Measurements from ENCODE around the gene PROKR1. TPM values are rescaled to one million over a fixed set of nuclear protein-coding genes. Genes with fewer than 3 reads are reported as not detected.
"Not testable (repeated sequence)": the region's sequence is repeated elsewhere in the genome, so short reads cannot be mapped to it uniquely, and the experiment has no call there.

PROKR1 gene
- total and polyA plus RNA-seq, 7 donors: 0.20 to 1.1 (median 0.67) TPM; not detected in 3

DNA sequence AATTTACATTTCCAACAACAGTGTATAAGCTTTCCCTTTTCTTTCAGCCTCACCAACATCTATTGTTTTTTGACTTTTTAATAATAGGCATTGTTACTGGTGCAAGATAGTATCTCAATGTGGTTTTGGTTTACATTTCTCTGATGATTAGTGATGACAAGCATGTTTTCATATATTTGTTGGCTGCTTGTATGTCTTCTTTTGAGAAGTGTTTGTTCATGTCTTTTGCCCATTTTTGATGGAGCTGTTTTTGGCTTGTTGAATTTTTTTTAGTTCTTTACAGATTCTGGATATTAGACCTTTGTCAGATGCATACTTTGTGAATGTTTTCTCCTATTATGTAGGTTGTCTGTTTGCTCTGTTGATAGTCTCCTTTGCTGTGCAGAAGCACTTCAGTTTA is 32.1 kb downstream of the PROKR1 start:
- Histone ChIP-seq H3K27me3 (peaks cover 0 to 6% (median 0%) of the 10 kb centered on the region in 3 donors), H3K4me1 (no peaks in the 10 kb centered on the region), H3K36me3 (no peaks in the 10 kb centered on the region), H3K27ac (no peak overlapping the region), H3K4me3 (no peak overlapping the region), H3K9me3 (no peaks in the 10 kb centered on the region)
- no peak for DNase-seq
- intact Hi-C loops (cut with DNase I): no loop called here
- TF ChIP-seq, protein P1, sequence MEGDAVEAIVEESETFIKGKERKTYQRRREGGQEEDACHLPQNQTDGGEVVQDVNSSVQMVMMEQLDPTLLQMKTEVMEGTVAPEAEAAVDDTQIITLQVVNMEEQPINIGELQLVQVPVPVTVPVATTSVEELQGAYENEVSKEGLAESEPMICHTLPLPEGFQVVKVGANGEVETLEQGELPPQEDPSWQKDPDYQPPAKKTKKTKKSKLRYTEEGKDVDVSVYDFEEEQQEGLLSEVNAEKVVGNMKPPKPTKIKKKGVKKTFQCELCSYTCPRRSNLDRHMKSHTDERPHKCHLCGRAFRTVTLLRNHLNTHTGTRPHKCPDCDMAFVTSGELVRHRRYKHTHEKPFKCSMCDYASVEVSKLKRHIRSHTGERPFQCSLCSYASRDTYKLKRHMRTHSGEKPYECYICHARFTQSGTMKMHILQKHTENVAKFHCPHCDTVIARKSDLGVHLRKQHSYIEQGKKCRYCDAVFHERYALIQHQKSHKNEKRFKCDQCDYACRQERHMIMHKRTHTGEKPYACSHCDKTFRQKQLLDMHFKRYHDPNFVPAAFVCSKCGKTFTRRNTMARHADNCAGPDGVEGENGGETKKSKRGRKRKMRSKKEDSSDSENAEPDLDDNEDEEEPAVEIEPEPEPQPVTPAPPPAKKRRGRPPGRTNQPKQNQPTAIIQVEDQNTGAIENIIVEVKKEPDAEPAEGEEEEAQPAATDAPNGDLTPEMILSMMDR (IDR thresholded peaks at IDR 0.05): no peak

DNA sequence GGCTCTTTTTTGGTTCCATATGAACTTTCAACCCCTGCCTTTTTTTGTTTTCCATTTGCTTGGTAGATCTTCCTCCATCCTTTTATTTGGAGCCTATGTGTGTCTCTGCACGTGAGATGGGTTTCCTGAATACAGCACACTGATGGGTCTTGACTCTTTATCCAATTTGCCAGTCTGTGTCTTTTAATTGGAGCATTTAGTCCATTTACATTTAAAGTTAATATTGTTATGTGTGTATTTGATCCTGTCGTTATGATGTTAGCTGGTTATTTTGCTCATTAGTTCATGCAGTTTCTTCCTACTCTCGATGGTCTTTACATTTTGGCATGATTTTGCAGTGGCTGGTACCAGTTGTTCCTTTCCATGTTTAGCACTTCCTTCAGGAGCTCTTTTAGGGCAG is 34.5 kb downstream of the PROKR1 start:
- intact Hi-C loops (cut with DNase I); H3K9me3 ChIP-seq; H3K27ac ChIP-seq; H3K27me3 ChIP-seq; H3K4me1 ChIP-seq; H3K4me3 ChIP-seq; DNase-seq; H3K36me3 ChIP-seq: not testable (repeated sequence)
- 93 to 95% methylated on average over 3 of the region's 3 CpGs for WGBS, 2 donors

DNA sequence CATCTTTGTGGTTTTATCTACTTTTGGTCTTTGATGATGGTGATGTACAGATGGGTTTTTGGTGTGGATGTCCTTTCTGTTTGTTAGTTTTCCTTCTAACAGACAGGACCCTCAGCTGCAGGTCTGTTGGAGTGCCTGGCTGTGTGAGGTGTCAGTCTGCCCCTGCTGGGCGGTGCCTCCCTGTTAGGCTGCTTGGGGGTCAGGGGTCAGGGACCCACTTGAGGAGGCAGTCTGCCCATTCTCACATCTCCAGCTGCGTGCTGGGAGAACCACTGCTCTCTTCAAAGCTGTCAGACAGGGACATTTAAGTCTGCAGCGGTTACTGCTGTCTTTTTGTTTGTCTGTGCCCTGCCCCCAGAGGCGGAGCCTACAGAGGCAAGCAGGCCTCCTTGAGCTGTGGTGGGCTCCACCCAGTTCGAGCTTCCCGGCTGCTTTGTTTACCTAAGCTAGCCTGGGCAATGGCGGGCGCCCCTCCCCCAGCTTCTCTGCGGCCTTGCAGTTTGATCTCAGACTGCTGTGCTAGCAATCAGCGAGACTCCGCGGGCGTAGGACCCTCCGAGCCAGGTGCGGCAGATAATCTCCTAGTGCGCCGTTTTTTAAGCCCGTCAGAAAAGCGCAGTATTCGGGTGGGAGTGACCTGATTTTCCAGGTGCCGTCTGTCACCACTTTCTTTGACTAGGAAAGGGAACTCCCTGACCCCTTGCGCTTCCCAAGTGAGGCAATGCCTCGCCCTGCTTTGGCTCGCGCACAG is 36.0 kb downstream of the PROKR1 start:
- H3K36me3 ChIP-seq; intact Hi-C loops (cut with DNase I); H3K4me3 ChIP-seq; H3K4me1 ChIP-seq; H3K27me3 ChIP-seq; DNase-seq; H3K27ac ChIP-seq; H3K9me3 ChIP-seq: not testable (repeated sequence)
- 16 to 51% methylated on average over 25 of the region's 25 CpGs for WGBS, 2 donors

DNA sequence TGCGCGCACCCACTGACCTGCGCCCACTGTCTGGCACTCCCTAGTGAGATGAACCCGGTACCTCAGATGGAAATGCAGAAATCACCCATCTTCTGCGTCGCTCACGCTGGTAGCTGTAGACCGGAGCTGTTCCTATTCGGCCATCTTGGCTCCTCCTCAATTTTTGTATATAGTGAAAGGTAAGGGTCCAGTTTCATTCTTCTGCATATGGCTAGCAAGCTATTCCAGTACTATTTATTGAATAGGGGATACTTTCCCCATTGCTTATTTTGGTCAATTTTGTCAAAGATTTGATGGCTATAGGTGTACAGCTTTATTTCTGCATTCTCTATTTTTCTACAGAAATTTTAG is 36.5 kb downstream of the PROKR1 start:
- WGBS, 2 donors: 27 to 71% methylated on average over 7 to 9 of the region's 9 CpGs
- H3K4me3 ChIP-seq; DNase-seq; H3K36me3 ChIP-seq; intact Hi-C loops (cut with DNase I); H3K27ac ChIP-seq; H3K27me3 ChIP-seq; H3K9me3 ChIP-seq; H3K4me1 ChIP-seq: not testable (repeated sequence)

DNA sequence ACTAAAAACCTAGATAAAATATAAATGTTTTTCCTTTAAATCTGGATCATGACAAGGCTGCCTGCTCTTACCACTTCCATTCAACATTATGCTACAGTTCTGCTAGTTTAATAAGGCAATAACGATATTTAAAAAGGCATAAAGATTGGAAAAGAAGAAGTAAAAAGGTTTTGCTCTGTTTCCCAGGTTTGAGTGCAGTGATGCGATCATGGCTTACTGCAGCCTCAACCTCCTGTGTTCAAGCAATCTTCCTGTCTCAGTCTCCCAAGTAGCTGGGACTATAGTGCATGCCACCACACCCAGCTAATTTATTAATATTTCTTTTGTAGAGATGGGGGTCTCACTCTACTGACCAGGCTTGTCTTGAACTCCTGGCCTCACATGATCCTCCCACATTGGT is 40.8 kb downstream of the PROKR1 start:
- intact Hi-C loops (cut with DNase I): no loop called here
- DNase-seq: no peak
- H3K27ac ChIP-seq: no peak overlapping the region
- H3K9me3 ChIP-seq: no peaks in the 10 kb centered on the region
- H3K4me3 ChIP-seq: no peak overlapping the region
- WGBS, 2 donors: 43 to 47% methylated on average over 2 of the region's 2 CpGs
- TF ChIP-seq POLR2AphosphoS5 (IDR thresholded peaks at IDR 0.05) (no peak), POLR2A (IDR thresholded peaks at IDR 0.05) (no peak), EP300 (IDR thresholded peaks at IDR 0.05) (no peak)
- TF ChIP-seq, protein P1 (IDR thresholded peaks at IDR 0.05): no peak
- peaks cover 0 to 6% (median 0%) of the 10 kb centered on the region in 3 donors for H3K27me3 ChIP-seq
- H3K36me3 ChIP-seq: no peaks in the 10 kb centered on the region
- no peaks in the 10 kb centered on the region for H3K4me1 ChIP-seq

DNA sequence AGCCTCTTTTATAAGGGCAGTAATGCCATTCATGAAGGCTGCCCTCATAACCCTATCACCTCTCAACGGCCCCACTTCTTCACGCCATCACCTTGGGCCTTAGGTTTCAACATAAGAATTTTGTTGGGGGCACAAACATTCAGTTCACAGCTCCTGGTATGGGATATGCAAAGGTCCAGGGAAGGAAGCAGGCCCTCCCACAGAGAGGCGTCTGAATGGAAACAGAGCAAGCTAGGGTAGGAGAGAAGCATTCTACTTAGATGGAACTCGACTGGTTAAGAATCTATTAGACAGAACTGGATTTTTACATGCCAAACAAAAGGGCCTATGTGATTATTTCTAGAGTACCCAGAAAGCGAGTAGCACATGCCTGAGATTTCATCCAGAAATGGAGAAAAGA is 42.8 kb downstream of the PROKR1 start:
- WGBS, 2 donors: 85% methylated on average over 5 of the region's 5 CpGs
- Histone ChIP-seq H3K4me1 (no peaks in the 10 kb centered on the region), H3K27me3 (no peaks in the 10 kb centered on the region), H3K4me3 (no peak overlapping the region), H3K9me3 (no peaks in the 10 kb centered on the region), H3K27ac (no peak overlapping the region), H3K36me3 (no peaks in the 10 kb centered on the region)
- TF ChIP-seq, protein P1 (IDR thresholded peaks at IDR 0.05): no peak
- TF ChIP-seq POLR2A (IDR thresholded peaks at IDR 0.05) (no peak), EP300 (IDR thresholded peaks at IDR 0.05) (no peak), POLR2AphosphoS5 (IDR thresholded peaks at IDR 0.05) (no peak)
- DNase-seq: no peak
- intact Hi-C loops (cut with DNase I): no loop called here
